Measurements from ENCODE around the gene NUP188. TPM values are rescaled to one million over a fixed set of nuclear protein-coding genes. Genes with fewer than 3 reads are reported as not detected.

The NUP188 gene
- total RNA-seq, 1 donor from 2014 or later = 40.4 TPM

- H3K4me1 ChIP-seq (ENCODE audit: insufficient read depth, low read length) = no peaks in the 10 kb centered on the region
- H3K27me3 Mint-ChIP-seq (ENCODE audit: low read depth, unreplicated experiment) = peaks cover 5% of the 10 kb centered on the region
- no peak for FAIRE-seq
- no peak overlapping the region for H3K27ac Mint-ChIP-seq (ENCODE audit: unreplicated experiment)
- no peak overlapping the region for H2AFZ ChIP-seq (ENCODE audit: low read depth, low read length)
- no peaks in the 10 kb centered on the region for H3K36me3 Mint-ChIP-seq (ENCODE audit: low read depth, unreplicated experiment)
- no peaks in the 10 kb centered on the region for H3K4me1 Mint-ChIP-seq (ENCODE audit: low read depth, unreplicated experiment)
- DNase-seq (ENCODE audit: low read depth) = no peak
- no peaks in the 10 kb centered on the region for H4K20me1 ChIP-seq (ENCODE audit: insufficient read depth, low read length)
- no peaks in the 10 kb centered on the region for H3K27me3 ChIP-seq (ENCODE audit: insufficient read depth, low read length)
- H3K36me3 ChIP-seq (ENCODE audit: insufficient read depth, low read length) = no peaks in the 10 kb centered on the region
- no peaks in the 10 kb centered on the region for H3K9me3 Mint-ChIP-seq (ENCODE audit: unreplicated experiment)
- H3K9me3 ChIP-seq (ENCODE audit: insufficient read depth, low read depth, low read length) = no peaks in the 10 kb centered on the region
- H3K4me3 Mint-ChIP-seq (ENCODE audit: unreplicated experiment) = no peak overlapping the region
- no peak overlapping the region for H3K27ac ChIP-seq (ENCODE audit: low read depth, low read length)
- TF ChIP-seq, protein P1, sequence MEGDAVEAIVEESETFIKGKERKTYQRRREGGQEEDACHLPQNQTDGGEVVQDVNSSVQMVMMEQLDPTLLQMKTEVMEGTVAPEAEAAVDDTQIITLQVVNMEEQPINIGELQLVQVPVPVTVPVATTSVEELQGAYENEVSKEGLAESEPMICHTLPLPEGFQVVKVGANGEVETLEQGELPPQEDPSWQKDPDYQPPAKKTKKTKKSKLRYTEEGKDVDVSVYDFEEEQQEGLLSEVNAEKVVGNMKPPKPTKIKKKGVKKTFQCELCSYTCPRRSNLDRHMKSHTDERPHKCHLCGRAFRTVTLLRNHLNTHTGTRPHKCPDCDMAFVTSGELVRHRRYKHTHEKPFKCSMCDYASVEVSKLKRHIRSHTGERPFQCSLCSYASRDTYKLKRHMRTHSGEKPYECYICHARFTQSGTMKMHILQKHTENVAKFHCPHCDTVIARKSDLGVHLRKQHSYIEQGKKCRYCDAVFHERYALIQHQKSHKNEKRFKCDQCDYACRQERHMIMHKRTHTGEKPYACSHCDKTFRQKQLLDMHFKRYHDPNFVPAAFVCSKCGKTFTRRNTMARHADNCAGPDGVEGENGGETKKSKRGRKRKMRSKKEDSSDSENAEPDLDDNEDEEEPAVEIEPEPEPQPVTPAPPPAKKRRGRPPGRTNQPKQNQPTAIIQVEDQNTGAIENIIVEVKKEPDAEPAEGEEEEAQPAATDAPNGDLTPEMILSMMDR (IDR thresholded peaks at IDR 0.05; ENCODE audit: insufficient read depth, low read depth, low read length) = no peak
- no peak for TF ChIP-seq EZH2 (IDR thresholded peaks at IDR 0.05; ENCODE audit: insufficient read depth, low read length)
- no peaks in the 10 kb centered on the region for H3K79me2 ChIP-seq (ENCODE audit: insufficient read depth, low read length)
- no peak overlapping the region for H3K4me2 ChIP-seq (ENCODE audit: low read length)
- no peak overlapping the region for H3K9ac ChIP-seq (ENCODE audit: low read length)
- no peak overlapping the region for H3K4me3 ChIP-seq (ENCODE audit: insufficient read depth, low read depth, low read length)
Measured at GRCh38 chr9:128929560-128929959, 17.9 kb upstream of the NUP188 start.

DNA sequence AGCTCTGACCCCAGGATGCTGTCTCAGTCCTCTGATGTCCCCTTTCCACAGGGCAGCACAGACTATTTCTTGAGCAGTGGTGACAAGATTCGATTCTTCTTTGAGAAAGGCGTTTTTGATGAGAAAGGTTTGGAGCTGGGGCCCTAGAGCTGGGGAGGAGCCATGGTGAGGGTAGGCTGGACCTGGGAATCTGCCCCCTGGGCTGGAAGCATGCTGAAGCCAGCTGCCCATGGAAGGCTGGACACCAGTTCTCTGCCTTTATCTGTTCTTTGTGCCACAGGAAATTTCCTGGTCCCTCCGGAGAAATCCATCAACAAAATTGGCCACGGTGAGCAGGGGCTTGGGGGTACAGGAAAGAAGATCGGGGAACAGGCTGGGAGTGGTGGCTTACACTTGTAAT lies 13.8 kb upstream of the NUP188 start:
- no peaks in the 10 kb centered on the region for H3K4me1 Mint-ChIP-seq (ENCODE audit: low read depth, unreplicated experiment)
- no peak overlapping the region for H3K4me3 Mint-ChIP-seq (ENCODE audit: unreplicated experiment)

More for the DNA sequence above, 13.8 kb upstream of the NUP188 start:
- FAIRE-seq (no peak), DNase-seq (ENCODE audit: low read depth) (no peak)
- Histone ChIP-seq H3K4me2 (ENCODE audit: low read length) (no peak overlapping the region), H3K9ac (ENCODE audit: low read length) (no peak overlapping the region), H3K27me3 (ENCODE audit: insufficient read depth, low read length) (no peaks in the 10 kb centered on the region), H3K79me2 (ENCODE audit: insufficient read depth, low read length) (no peaks in the 10 kb centered on the region), H3K36me3 (ENCODE audit: insufficient read depth, low read length) (no peaks in the 10 kb centered on the region), H3K4me3 (ENCODE audit: insufficient read depth, low read depth, low read length) (no peak overlapping the region), H3K9me3 (ENCODE audit: insufficient read depth, low read depth, low read length) (no peaks in the 10 kb centered on the region), H3K27ac (ENCODE audit: low read depth, low read length) (no peak overlapping the region), H4K20me1 (ENCODE audit: insufficient read depth, low read length) (no peaks in the 10 kb centered on the region), H3K4me1 (ENCODE audit: insufficient read depth, low read length) (no peaks in the 10 kb centered on the region), H2AFZ (ENCODE audit: low read depth, low read length) (no peak overlapping the region)
- no peaks in the 10 kb centered on the region for H3K36me3 Mint-ChIP-seq (ENCODE audit: low read depth, unreplicated experiment)
- no peaks in the 10 kb centered on the region for H3K9me3 Mint-ChIP-seq (ENCODE audit: unreplicated experiment)
- no peaks in the 10 kb centered on the region for H3K27me3 Mint-ChIP-seq (ENCODE audit: low read depth, unreplicated experiment)
- no peak overlapping the region for H3K27ac Mint-ChIP-seq (ENCODE audit: unreplicated experiment)
- no peak for TF ChIP-seq EZH2 (IDR thresholded peaks at IDR 0.05; ENCODE audit: insufficient read depth, low read length)
- TF ChIP-seq, protein P1 (IDR thresholded peaks at IDR 0.05; ENCODE audit: insufficient read depth, low read depth, low read length) = no peak
